Non-pigmented ciliary epithelial cell (primary cell): ENCODE measurements around the gene BICDL2.

Experiments used
- DNase-seq: peaks from one replicate; pipeline ENCODE4 v3.0.0-alpha.2; 2010; ENCODE audit warnings: low read depth

BICDL2 gene

GRCh38 chr16:2983706-2984136, 53.0 kb downstream of the BICDL2 start:
- DNase-seq, result no peak

GRCh38 chr16:2982402-2982801, 54.3 kb downstream of the BICDL2 start:
- DNase-seq, result no peak

- DNase-seq, result no peak
These were observed 54.9 kb downstream of the BICDL2 start for GRCh38 chr16:2981899-2982250.

GRCh38 chr16:2981177-2981898, 55.4 kb downstream of the BICDL2 start:
- no peak for DNase-seq

GRCh38 chr16:2980227-2981176, 56.2 kb downstream of the BICDL2 start, which contains the start of gene PKMYT1:
TSS of gene PKMYT1 (minus strand) at chr16:2980446. CDS start at chr16:2979657, 789 bp downstream.
- DNase-seq, result no peak

GRCh38 chr16:2979669-2980226, 57.0 kb downstream of the BICDL2 start:
- DNase-seq, result no peak
